Transverse colon (tissue), 4 donors: ENCODE measurements around the gene D2HGDH. TPM values are rescaled to one million over a fixed set of nuclear protein-coding genes. Genes with fewer than 3 reads are reported as not detected.

Experiments
- DNase-seq: peaks from one replicate; pipeline ENCODE4 v3.0.0-alpha.2; 2019
- H3K27ac ChIP-seq, 4 donors: fragments of 200-600 bp; sonication (generic); 2 replicates each; pipeline ENCODE4 v1.5.1; 2016 to 2018; ENCODE audit warnings: inconsistent platforms in 4 of 4
- H3K27me3 ChIP-seq: fragments of 200-600 bp; sonication (generic); 2 replicates; pipeline ENCODE4 v1.5.1; 2017; ENCODE audit warnings: inconsistent platforms
- H3K36me3 ChIP-seq, 4 donors: fragments of 200-600 bp; sonication (generic); 2 replicates each; pipeline ENCODE4 v1.5.1; 2017 to 2019; ENCODE audit warnings: inconsistent platforms in 4 of 4
- H3K4me1 ChIP-seq, 4 donors: fragments of 200-600 bp; sonication (generic); 2 replicates each; pipeline ENCODE4 v1.5.1; 2017 to 2020; ENCODE audit warnings: inconsistent platforms in 4 of 4
- H3K4me3 ChIP-seq, 4 donors: fragments of 200-600 bp; sonication (generic); 1 replicate in 1 of 4; 2 replicates in 3 of 4; pipeline versions ENCODE4 v1.5.1 to v1.6.1; 2017 to 2019; ENCODE audit warnings: inconsistent platforms in 4 of 4
- H3K9me3 ChIP-seq, 2 donors: fragments of 200-600 bp; sonication (generic); 2 replicates each; pipeline ENCODE4 v1.5.1; 2017 to 2019; ENCODE audit warnings: inconsistent platforms in 2 of 2
- EP300 ChIP-seq: sonication (generic); formaldehyde crosslinking; IDR thresholded peaks from one replicate; pipeline ENCODE4 v1.6.1; 2017; ENCODE audit warnings: antibody characterized with exemption, low read depth
- POLR2A ChIP-seq: fragments of 450-650 bp; IDR thresholded peaks from one replicate; pipeline ENCODE4 v1.6.1; 2016; ENCODE audit warnings: antibody characterized with exemption, mild to moderate bottlenecking, moderate library complexity
- POLR2AphosphoS5 ChIP-seq, 3 donors: sonication (generic); formaldehyde crosslinking; IDR thresholded peaks; one replicate each; pipeline ENCODE4 v1.6.1; 2016; ENCODE audit warnings: antibody characterized with exemption in 3 of 3
- WGBS, 2 donors: methylation state at CpG; one replicate each; pipeline ENCODE4 v1.1.5; 2018; ENCODE audit warnings: low coverage in 1 of 2; 5-methylcytosine and 5-hydroxymethylcytosine counted together
- in situ Hi-C, 4 donors: fragments of 200-750 bp; cut with MboI; loops; one replicate each; pipeline versions ENCODE4 v1.15.0 to v1.15.1; 2017; ENCODE audit warnings: low sequenced_read_pairs in 3 of 4, low pct_ligation_motif_present in 1 of 4, low pct_unique_long_range_greater_than_20kb in 1 of 4
- intact Hi-C: fragments of 100-400 bp; cut with DNase I; formaldehyde crosslinking; loops from one replicate; pipeline ENCODE4 v1.15.1; 2023; ENCODE audit warnings: low total_unique reads
- total RNA-seq, 4 donors: library from RNA; depleted of rRNA; stranded (reverse); fragments of >200 nt; gene quantifications; one replicate each; pipeline ENCODE4 v1.1.0, GENCODE V29; 2016
- TF ChIP-seq, protein P1 (sequence below), 5 experiments: fragments of 200-600 bp in 3 of 5; fragments of 450-650 bp in 2 of 5; sonication (generic) in 3 of 5; IDR thresholded peaks; 1 replicate in 2 of 5; 2 replicates in 3 of 5; pipeline ENCODE4 v1.5.1; 2016 to 2017; ENCODE audit warnings: antibody characterized with exemption in 5 of 5, inconsistent platforms in 3 of 5, mild to moderate bottlenecking in 2 of 5, moderate library complexity in 1 of 5

Gene D2HGDH
- total RNA-seq, 4 donors from 2014 or later, result 53.2 to 150 (median 55.5) TPM

DNA sequence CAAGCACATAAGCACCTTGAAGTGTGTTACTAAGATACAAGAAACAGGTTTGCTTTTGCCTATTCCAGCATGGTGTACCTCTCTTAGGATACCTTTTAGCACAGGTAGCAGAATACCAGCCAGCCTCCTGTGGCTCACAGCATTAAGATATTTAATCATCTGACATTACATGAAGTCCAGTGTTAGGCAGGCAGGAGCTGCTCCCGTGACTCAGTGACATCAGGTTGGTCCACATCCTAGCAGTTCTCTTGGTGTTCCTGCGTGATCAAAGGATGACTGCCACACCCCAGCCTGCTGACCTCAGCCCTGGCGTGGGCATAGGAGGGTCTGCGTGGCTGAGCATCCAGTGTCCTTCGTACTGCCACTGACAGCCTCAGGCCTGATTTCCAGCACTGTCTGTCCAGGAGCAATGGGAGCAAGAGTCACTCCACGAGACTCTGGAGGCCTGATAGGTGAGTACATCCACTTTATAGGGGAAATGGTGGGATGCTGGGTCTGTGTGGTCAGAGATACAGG lies 44.2 kb upstream of the D2HGDH start:
- H3K9me3 ChIP-seq, result no peaks in the 10 kb centered on the region
- H3K36me3 ChIP-seq, result peaks cover 0 to 4% (median 0%) of the 10 kb centered on the region in 4 donors
- no peaks in the 10 kb centered on the region for H3K27me3 ChIP-seq
- in situ Hi-C loops, result no loop called here
- H3K27ac ChIP-seq, result no peak overlapping the region
- WGBS, 2 donors, result 60 to 92% methylated on average over 1 to 6 of the region's 6 CpGs
- DNase-seq, result no peak
- no peak overlapping the region for H3K4me3 ChIP-seq
- TF ChIP-seq, protein P1, sequence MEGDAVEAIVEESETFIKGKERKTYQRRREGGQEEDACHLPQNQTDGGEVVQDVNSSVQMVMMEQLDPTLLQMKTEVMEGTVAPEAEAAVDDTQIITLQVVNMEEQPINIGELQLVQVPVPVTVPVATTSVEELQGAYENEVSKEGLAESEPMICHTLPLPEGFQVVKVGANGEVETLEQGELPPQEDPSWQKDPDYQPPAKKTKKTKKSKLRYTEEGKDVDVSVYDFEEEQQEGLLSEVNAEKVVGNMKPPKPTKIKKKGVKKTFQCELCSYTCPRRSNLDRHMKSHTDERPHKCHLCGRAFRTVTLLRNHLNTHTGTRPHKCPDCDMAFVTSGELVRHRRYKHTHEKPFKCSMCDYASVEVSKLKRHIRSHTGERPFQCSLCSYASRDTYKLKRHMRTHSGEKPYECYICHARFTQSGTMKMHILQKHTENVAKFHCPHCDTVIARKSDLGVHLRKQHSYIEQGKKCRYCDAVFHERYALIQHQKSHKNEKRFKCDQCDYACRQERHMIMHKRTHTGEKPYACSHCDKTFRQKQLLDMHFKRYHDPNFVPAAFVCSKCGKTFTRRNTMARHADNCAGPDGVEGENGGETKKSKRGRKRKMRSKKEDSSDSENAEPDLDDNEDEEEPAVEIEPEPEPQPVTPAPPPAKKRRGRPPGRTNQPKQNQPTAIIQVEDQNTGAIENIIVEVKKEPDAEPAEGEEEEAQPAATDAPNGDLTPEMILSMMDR (IDR thresholded peaks at IDR 0.05), result no peak
- TF ChIP-seq POLR2A, result no peak
- TF ChIP-seq EP300, result no peak
- TF ChIP-seq POLR2AphosphoS5 (IDR thresholded peaks at IDR 0.05), result no peak
- intact Hi-C loops, result no loop called here
- H3K4me1 ChIP-seq, result peaks cover 13 to 31% (median 20%) of the 10 kb centered on the region in 4 donors

DNA sequence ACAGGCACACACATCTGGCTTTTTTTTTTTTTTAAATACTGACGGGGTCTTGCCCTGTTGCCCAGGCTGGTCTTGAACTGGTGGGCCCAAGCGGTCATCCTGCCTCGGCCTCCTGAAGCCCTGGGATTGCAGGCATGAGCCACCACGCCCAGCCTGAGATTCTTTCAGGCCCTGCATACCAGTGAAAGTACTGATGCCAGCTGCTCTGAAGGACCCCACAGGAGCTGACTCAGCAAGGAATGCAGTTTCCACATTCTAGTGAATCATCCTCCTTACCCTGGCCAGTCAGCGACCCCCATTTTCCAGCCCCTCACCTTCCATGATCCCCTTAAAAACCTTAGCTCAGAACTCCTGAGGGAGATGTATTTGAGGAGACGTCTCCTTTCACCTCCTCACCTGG lies 42.0 kb upstream of the D2HGDH start:
- in situ Hi-C loops, result no loop called here
- TF ChIP-seq POLR2A (no peak), EP300 (no peak), POLR2AphosphoS5 (IDR thresholded peaks at IDR 0.05) (no peak)
- TF ChIP-seq, protein P1 (IDR thresholded peaks at IDR 0.05), result no peak
- H3K9me3 ChIP-seq, result no peaks in the 10 kb centered on the region
- H3K4me1 ChIP-seq, result peaks cover 6 to 21% (median 16%) of the 10 kb centered on the region in 4 donors
- intact Hi-C loops, result no loop called here
- no peak overlapping the region for H3K27ac ChIP-seq
- WGBS, 2 donors, result 93 to 95% methylated on average over 6 of the region's 6 CpGs
- DNase-seq, result no peak
- no peaks in the 10 kb centered on the region for H3K27me3 ChIP-seq
- H3K36me3 ChIP-seq, result peaks cover 0 to 4% (median 0%) of the 10 kb centered on the region in 4 donors
- no peak overlapping the region for H3K4me3 ChIP-seq

DNA sequence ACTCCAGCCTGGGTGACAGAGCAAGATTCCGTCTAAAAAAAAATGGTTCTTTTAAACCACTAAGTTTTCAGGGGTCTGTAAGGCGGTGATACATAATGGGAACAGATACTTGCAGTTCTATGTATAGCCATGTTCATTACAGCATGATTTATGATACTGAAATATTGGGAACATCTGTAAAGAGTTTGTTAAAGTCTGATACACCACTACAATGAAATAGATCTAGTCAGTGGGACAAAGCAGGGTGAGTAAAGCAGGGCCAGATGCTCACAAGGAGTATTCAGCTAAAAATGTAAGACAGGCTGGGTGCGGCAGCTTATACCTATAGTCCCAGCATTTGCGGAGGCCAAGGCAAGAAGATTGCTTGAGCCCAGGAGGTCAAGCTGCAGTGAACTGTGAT lies 38.8 kb upstream of the D2HGDH start:
- Histone ChIP-seq H3K27me3 (no peaks in the 10 kb centered on the region), H3K27ac (no peak overlapping the region), H3K4me1 (peaks cover 0 to 4% (median 1%) of the 10 kb centered on the region in 4 donors), H3K4me3 (no peak overlapping the region), H3K36me3 (peaks cover 0 to 4% (median 0%) of the 10 kb centered on the region in 4 donors), H3K9me3 (no peaks in the 10 kb centered on the region)
- WGBS, 2 donors, result 95 to 100% methylated on average over 2 to 4 of the region's 4 CpGs
- DNase-seq, result no peak
- intact Hi-C loops, result no loop called here
- TF ChIP-seq POLR2A (no peak), EP300 (no peak)
- in situ Hi-C loops, result no loop called here

DNA sequence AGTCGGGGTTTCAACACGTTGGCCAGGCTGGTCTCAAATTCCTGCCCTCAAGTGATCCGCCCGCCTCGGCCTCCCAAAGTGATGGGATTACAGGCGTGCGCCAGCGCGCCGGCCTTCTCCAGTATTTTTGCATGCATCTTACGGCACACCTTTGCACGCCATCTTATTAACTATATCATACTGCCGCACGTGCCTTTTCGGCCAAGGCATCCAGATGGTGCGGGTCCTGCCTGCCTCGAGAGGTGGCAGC lies 33.4 kb upstream of the D2HGDH start:
- no peaks in the 10 kb centered on the region for H3K27me3 ChIP-seq
- intact Hi-C loops, result no loop called here

More for the DNA sequence above, 33.4 kb upstream of the D2HGDH start:
- no peak for DNase-seq
- H3K4me3 ChIP-seq, result peak overlapping the region; percentile 69 to 88 (median 85)
- TF ChIP-seq EP300, result no peak
- TF ChIP-seq, protein P1 (IDR thresholded peaks at IDR 0.05), result peak; percentile 38 to 65 (median 39)
- in situ Hi-C loops, result no loop called here
- no peaks in the 10 kb centered on the region for H3K9me3 ChIP-seq
- H3K36me3 ChIP-seq, result peaks cover 0 to 8% (median 4%) of the 10 kb centered on the region in 4 donors
- H3K4me1 ChIP-seq, result peaks cover 6 to 19% (median 18%) of the 10 kb centered on the region in 4 donors
- peak overlapping the region; percentile 93 to 98 (median 94) for H3K27ac ChIP-seq
- 5% methylated on average over 14 of the region's 17 CpGs; no CpG with 5 or more reads in 1 of the 2 donors for WGBS, 2 donors
